GM13976 (cell line): ENCODE data around the gene TUBB2A.

Source experiments
- DNase-seq: peaks from one replicate; pipeline ENCODE4 v3.0.0; 2012; ENCODE audit warnings: low spot score
- in situ Hi-C: fragments of 300-500 bp; cut with MboI; formaldehyde crosslinking; loops from one replicate; pipeline ENCODE4 v1.12.0; 2022; ENCODE audit warnings: low sequenced_read_pairs, mixed read lengths, inconsistent platforms; ENCODE audit not compliant: unreplicated experiment
- TF ChIP-seq, protein P1 (sequence below): IDR thresholded peaks from 2 replicates; pipeline ENCODE4 v1.5.1; 2012; ENCODE audit warnings: borderline replicate concordance, mild to moderate bottlenecking; ENCODE audit not compliant: insufficient read depth; ENCODE audit errors: extremely low read depth, missing control alignments, control extremely low read depth

TUBB2A gene

GRCh38 chr6:3109761-3110160 lies 47.6 kb downstream of the TUBB2A start:
- TF ChIP-seq, protein P1, sequence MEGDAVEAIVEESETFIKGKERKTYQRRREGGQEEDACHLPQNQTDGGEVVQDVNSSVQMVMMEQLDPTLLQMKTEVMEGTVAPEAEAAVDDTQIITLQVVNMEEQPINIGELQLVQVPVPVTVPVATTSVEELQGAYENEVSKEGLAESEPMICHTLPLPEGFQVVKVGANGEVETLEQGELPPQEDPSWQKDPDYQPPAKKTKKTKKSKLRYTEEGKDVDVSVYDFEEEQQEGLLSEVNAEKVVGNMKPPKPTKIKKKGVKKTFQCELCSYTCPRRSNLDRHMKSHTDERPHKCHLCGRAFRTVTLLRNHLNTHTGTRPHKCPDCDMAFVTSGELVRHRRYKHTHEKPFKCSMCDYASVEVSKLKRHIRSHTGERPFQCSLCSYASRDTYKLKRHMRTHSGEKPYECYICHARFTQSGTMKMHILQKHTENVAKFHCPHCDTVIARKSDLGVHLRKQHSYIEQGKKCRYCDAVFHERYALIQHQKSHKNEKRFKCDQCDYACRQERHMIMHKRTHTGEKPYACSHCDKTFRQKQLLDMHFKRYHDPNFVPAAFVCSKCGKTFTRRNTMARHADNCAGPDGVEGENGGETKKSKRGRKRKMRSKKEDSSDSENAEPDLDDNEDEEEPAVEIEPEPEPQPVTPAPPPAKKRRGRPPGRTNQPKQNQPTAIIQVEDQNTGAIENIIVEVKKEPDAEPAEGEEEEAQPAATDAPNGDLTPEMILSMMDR: no peak
- in situ Hi-C loops: no loop called here
- no peak for DNase-seq

DNA sequence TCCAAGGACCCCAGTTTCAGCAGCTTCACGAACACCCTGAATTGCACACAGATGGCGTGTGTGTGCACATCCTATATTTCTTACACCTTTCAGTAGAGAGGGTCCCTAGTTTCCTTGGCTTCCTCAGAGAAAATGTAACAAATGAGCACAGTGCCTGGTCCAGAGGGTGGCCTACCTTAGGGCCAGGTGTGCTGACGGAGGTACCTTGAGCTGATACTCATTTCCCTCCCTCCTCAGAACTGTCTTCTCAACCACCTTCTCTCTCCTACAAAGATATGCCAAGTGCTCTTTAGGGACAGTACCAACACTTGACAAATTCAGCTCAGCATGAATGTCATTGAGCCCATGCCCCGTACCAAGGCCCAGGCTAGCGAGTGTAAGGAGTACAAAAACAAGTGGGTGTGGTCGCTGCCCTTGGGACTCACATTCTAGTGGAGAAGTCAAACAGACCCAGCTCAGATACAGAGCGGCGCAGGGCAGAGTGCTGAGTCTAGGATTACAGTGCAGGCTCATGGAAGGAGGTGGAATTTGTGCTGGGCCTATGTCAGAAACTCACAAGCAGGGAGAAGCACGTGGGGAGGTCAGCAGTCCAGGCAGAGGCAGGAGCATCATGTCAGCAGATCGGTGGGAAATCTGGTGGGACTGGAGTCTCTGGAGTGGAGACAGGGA lies 48.5 kb downstream of the TUBB2A start:
- TF ChIP-seq, protein P1: no peak
- in situ Hi-C loops: no loop called here

More for the DNA sequence above, 48.5 kb downstream of the TUBB2A start:
- no peak for DNase-seq
